DOHH2 (cell line): Measurements from ENCODE around the gene KCTD15.

Experiments used
- CTCF ChIP-seq: fragments of 200-600 bp; sonication (generic); IDR thresholded peaks from one replicate; pipeline ENCODE4 v1.5.1; 2014; ENCODE audit warnings: antibody characterized with exemption, mild to moderate bottlenecking, low read depth, low read length; ENCODE audit not compliant: poor library complexity, severe bottlenecking
- EZH2phosphoT487 ChIP-seq: fragments of 200-600 bp; sonication (generic); IDR thresholded peaks from 2 replicates; pipeline ENCODE4 v1.6.1; 2017; ENCODE audit warnings: borderline replicate concordance, mild to moderate bottlenecking, antibody characterized with exemption, low read length, moderate library complexity, mixed read lengths

- TF ChIP-seq CTCF (peak; percentile 78), EZH2phosphoT487 (no peak)
Measured at GRCh38 chr19:33795370-33796163, 1.1 kb upstream of the KCTD15 start.
